HepG2 (cell line): ENCODE measurements around the gene NYNRIN. TPM values are rescaled to one million over a fixed set of nuclear protein-coding genes. Genes with fewer than 3 reads are reported as not detected.
A peak's percentile ranks its signal among the peaks of the same experiment; 100 is the strongest.

Experiments used
- HMGA1 ChIP-seq: sonication (generic); formaldehyde crosslinking; conservative IDR thresholded peaks from 2 replicates; pipeline ENCODE4 v1.4.0; 2020; ENCODE audit warnings: missing genetic modification reagents
- HOXA3 ChIP-seq: sonication (generic); formaldehyde crosslinking; IDR thresholded peaks from 2 replicates; pipeline ENCODE4 v1.5.0; 2020; ENCODE audit warnings: missing genetic modification reagents
- PBX3 ChIP-seq: sonication (generic); formaldehyde crosslinking; IDR thresholded peaks from 2 replicates; pipeline ENCODE4 v1.8.1; 2023; ENCODE audit warnings: missing genetic modification reagents, inconsistent platforms, borderline replicate concordance
- RAD21 ChIP-seq: fragments of 450-650 bp; formaldehyde crosslinking; IDR thresholded peaks from 2 replicates; pipeline ENCODE4 v1.5.0; 2020; ENCODE audit warnings: mild to moderate bottlenecking
- SIX4 ChIP-seq: sonication (generic); formaldehyde crosslinking; IDR thresholded peaks from 2 replicates; pipeline ENCODE4 v1.4.0; 2020; ENCODE audit warnings: missing genetic modification reagents
- ZBTB26 ChIP-seq: IDR thresholded peaks from 2 replicates; pipeline ENCODE4 v1.6.1; 2016; ENCODE audit warnings: missing compliant biosample characterization, missing genetic modification reagents, borderline replicate concordance
- ZBTB7B ChIP-seq: sonication (generic); formaldehyde crosslinking; IDR thresholded peaks from 2 replicates; pipeline ENCODE4 v1.4.0; 2020; ENCODE audit warnings: missing genetic modification reagents
- ZFYVE20 ChIP-seq: sonication (generic); formaldehyde crosslinking; IDR thresholded peaks from 2 replicates; pipeline ENCODE4 v1.8.0; 2023; ENCODE audit warnings: low read depth, mild to moderate bottlenecking, moderate library complexity, missing genetic modification reagents, borderline replicate concordance
- ZMYM4 ChIP-seq: sonication (generic); formaldehyde crosslinking; IDR thresholded peaks from 2 replicates; pipeline ENCODE4 v1.8.1; 2023; ENCODE audit warnings: mild to moderate bottlenecking, missing genetic modification reagents
- ZNF224 ChIP-seq: sonication (generic); formaldehyde crosslinking; IDR thresholded peaks from 2 replicates; pipeline ENCODE4 v1.5.0; 2020; ENCODE audit warnings: mild to moderate bottlenecking, missing genetic modification reagents
- ZNF256 ChIP-seq: sonication (generic); formaldehyde crosslinking; conservative IDR thresholded peaks from 2 replicates; pipeline ENCODE4 v1.4.0; 2020; ENCODE audit warnings: missing genetic modification reagents
- ZNF501 ChIP-seq: sonication (generic); formaldehyde crosslinking; IDR thresholded peaks from 2 replicates; pipeline ENCODE4 v1.5.1; 2020; ENCODE audit warnings: mild to moderate bottlenecking, moderate library complexity, missing genetic modification reagents
- ZNF558 ChIP-seq: sonication (generic); formaldehyde crosslinking; IDR thresholded peaks from 2 replicates; pipeline ENCODE4 v1.9.0; 2022; ENCODE audit warnings: mild to moderate bottlenecking, missing genetic modification reagents, borderline replicate concordance
- ZNF737 ChIP-seq: sonication (generic); formaldehyde crosslinking; IDR thresholded peaks from 2 replicates; pipeline ENCODE4 v1.5.0; 2020; ENCODE audit warnings: missing genetic modification reagents, mild to moderate bottlenecking, borderline replicate concordance
- ZNF770 ChIP-seq: sonication (generic); formaldehyde crosslinking; IDR thresholded peaks from 2 replicates; pipeline ENCODE4 v1.5.0; 2020; ENCODE audit warnings: mild to moderate bottlenecking, missing genetic modification reagents
- polyA plus RNA-seq, 8 experiments: library from polyadenylated mRNA; depleted of rRNA in 3 of 8; stranded (reverse) in 7 of 8; unstranded in 1 of 8; fragments of >200 nt; fragmentation: Illumina TruSeq in 4 of 8; extraction: Trizol in 4 of 8; gene quantifications; 2 replicates each; pipeline versions ENCODE4 v1.2.1 to v1.2.3, GENCODE V29; 2011 to 2016; ENCODE audit warnings: low read depth in 4 of 8, missing spikeins in 1 of 8, mixed read lengths in 1 of 8; ENCODE audit not compliant: insufficient read depth in 1 of 8
- total RNA-seq, 5 experiments: library from RNA; depleted of rRNA; stranded (reverse); fragments of >200 nt; fragmentation: Illumina TruSeq; extraction: Trizol; gene quantifications; 2 replicates each; pipeline ENCODE4 v1.2.3, GENCODE V29; 2016; ENCODE audit warnings: low read depth in 1 of 5
- TF ChIP-seq, protein P1 (sequence below): sonication (generic); formaldehyde crosslinking; IDR thresholded peaks from 2 replicates; pipeline ENCODE4 v1.4.0; 2020; ENCODE audit warnings: missing genetic modification reagents, borderline replicate concordance
- TF ChIP-seq, protein P2 (sequence below): sonication (generic); formaldehyde crosslinking; IDR thresholded peaks from 2 replicates; pipeline ENCODE4 v1.4.0; 2020; ENCODE audit warnings: mild to moderate bottlenecking, missing genetic modification reagents

The NYNRIN gene
- total and polyA plus RNA-seq, 2 of the 13 experiments (the other 11 are each of a cell fraction or from before 2014, with no cell fraction given): 0.63 to 1.1 TPM

DNA sequence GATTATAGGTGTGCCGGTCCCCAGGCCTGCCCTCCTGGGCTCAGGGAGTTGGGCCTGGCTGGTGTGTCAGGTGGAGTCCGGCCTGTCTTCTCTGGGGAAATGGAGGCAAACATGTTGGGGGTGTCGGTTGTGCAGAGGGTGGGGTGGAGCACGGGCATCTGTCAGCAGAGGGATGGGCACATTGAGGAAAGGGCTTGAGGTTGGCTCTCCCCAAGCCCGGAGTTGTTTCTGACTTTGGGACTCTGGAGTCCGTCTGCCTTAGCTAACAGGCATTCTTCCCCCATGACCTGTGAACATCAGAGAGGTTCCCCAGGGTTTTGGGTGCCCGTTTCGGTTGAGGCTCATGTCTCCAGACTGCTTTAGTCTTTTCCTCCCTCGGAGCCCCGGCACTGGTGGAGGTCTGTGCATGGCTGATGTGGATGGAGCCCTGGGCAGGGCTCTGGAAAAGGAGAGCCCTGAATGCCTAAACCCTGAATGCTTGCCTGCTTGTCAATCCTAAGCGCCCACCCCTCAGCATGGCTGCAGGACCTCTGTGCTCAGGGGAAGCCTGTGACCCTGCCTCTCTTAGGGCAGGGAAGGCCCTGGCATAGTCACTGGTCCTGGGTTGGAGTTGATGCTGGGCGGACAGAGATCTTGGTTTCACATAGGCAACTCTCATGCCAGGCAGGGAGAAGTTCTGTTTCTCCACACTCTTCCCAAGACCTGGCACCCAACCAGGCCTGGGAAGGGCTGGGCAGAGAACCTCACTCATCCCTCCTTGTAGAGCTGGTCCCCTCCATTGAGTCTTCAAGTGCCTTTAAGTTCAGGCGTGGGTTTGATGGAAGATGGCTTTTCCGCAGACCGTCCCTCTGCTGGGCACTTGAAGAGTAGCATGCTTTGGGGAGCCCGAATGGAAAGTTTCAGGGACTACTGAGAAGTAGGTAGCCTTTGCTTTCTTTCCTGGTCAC is 12.9 kb downstream of the NYNRIN start (continued):
- 0 out of 2 replicates have a peak, but pooled peaks have one; percentile 41 for TF ChIP-seq ZBTB26 (CRISPR knock-in tag)
- TF ChIP-seq ZNF256 (CRISPR knock-in tag): no peak
- no peak for TF ChIP-seq ZFYVE20 (CRISPR knock-in tag)
- TF ChIP-seq SIX4: no peak
- TF ChIP-seq, protein P1, sequence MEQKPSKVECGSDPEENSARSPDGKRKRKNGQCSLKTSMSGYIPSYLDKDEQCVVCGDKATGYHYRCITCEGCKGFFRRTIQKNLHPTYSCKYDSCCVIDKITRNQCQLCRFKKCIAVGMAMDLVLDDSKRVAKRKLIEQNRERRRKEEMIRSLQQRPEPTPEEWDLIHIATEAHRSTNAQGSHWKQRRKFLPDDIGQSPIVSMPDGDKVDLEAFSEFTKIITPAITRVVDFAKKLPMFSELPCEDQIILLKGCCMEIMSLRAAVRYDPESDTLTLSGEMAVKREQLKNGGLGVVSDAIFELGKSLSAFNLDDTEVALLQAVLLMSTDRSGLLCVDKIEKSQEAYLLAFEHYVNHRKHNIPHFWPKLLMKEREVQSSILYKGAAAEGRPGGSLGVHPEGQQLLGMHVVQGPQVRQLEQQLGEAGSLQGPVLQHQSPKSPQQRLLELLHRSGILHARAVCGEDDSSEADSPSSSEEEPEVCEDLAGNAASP (CRISPR knock-in tag): peak; percentile 38; the same call in 1 of the 2 replicates
- TF ChIP-seq RAD21 (CRISPR knock-in tag): peak; percentile 83
- TF ChIP-seq, protein P2, sequence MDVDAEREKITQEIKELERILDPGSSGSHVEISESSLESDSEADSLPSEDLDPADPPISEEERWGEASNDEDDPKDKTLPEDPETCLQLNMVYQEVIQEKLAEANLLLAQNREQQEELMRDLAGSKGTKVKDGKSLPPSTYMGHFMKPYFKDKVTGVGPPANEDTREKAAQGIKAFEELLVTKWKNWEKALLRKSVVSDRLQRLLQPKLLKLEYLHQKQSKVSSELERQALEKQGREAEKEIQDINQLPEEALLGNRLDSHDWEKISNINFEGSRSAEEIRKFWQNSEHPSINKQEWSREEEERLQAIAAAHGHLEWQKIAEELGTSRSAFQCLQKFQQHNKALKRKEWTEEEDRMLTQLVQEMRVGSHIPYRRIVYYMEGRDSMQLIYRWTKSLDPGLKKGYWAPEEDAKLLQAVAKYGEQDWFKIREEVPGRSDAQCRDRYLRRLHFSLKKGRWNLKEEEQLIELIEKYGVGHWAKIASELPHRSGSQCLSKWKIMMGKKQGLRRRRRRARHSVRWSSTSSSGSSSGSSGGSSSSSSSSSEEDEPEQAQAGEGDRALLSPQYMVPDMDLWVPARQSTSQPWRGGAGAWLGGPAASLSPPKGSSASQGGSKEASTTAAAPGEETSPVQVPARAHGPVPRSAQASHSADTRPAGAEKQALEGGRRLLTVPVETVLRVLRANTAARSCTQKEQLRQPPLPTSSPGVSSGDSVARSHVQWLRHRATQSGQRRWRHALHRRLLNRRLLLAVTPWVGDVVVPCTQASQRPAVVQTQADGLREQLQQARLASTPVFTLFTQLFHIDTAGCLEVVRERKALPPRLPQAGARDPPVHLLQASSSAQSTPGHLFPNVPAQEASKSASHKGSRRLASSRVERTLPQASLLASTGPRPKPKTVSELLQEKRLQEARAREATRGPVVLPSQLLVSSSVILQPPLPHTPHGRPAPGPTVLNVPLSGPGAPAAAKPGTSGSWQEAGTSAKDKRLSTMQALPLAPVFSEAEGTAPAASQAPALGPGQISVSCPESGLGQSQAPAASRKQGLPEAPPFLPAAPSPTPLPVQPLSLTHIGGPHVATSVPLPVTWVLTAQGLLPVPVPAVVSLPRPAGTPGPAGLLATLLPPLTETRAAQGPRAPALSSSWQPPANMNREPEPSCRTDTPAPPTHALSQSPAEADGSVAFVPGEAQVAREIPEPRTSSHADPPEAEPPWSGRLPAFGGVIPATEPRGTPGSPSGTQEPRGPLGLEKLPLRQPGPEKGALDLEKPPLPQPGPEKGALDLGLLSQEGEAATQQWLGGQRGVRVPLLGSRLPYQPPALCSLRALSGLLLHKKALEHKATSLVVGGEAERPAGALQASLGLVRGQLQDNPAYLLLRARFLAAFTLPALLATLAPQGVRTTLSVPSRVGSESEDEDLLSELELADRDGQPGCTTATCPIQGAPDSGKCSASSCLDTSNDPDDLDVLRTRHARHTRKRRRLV (CRISPR knock-in tag): no peak
- TF ChIP-seq HOXA3: no peak; the same call in 1 of the 2 replicates
- TF ChIP-seq ZNF770: no peak
- no peak for TF ChIP-seq HMGA1 (CRISPR knock-in tag)
- peak; percentile 44; the same call in 1 of the 2 replicates for TF ChIP-seq ZNF737 (CRISPR knock-in tag)
- TF ChIP-seq ZMYM4: no peak
- TF ChIP-seq ZBTB7B (CRISPR knock-in tag): 0 out of 2 replicates have a peak, but pooled peaks have one; percentile 31
- TF ChIP-seq ZNF501 (CRISPR knock-in tag): peak; percentile 44; the same call in 1 of the 2 replicates
- TF ChIP-seq ZNF558 (CRISPR knock-in tag): 0 out of 2 replicates have a peak, but pooled peaks have one; percentile 34
- no peak for TF ChIP-seq PBX3 (CRISPR knock-in tag)
- peak; percentile 61; the same call in 1 of the 2 replicates for TF ChIP-seq ZNF224 (CRISPR knock-in tag)
